ENCODE data around the gene C6orf52.
"Not testable (repeated sequence)": the region's sequence is repeated elsewhere in the genome, so short reads cannot be mapped to it uniquely, and the experiment has no call there.

Gene C6orf52

DNA sequence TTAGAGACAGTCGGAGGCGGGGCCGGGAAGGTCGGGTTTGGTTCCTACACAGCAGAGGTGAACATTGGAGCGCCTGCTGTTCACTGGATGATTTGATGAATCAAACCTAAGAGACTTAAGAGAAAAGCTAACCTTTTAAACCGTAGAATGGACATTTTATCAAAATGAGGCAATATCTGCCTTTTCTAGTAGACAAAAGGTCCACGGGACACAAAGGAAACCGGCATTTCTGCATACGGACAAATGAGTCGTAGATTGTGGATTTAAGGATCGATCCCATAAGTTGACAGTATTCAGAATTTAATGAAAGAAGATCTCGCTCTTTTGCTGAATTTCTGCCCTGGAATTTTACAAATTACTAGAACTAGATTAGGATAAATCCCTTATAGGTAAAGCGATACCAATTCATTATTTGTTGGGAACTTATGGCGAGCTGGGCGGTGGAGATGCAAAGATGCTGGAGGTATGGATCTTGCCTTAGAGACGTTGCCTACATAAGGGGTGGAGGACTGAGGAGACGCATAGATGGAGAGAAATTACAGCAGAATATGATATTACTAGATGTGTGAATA, 756 bp upstream of the C6orf52 start:
- DNase-seq, result no peak

DNA sequence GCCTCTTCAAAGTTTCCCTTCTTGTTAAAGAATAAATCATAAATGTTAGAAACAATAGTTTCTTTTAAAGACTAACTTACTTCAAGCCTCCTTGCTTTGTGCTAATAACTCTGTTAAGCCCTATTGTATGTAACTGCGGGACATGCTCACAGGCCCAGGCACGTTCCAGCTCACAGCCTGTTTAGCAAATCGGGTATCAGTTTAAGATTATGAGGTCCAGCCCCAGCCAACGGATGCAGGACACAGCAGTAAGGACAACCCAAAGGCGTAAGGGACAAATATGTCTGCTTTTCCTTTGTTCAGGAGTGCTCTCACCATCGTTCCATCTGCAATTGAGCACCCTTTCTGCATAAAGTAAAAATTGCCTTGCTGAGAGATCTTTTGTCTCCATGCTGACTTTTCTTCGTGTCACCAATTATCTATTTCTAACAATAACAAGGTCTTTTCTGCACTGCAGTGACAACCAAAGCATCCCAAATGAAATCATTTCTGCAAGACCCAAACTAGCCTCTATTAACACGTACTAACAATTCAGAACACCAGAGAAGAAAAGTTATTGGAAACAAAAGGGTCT, 1.4 kb downstream of the C6orf52 start:
- no peak for DNase-seq

DNA sequence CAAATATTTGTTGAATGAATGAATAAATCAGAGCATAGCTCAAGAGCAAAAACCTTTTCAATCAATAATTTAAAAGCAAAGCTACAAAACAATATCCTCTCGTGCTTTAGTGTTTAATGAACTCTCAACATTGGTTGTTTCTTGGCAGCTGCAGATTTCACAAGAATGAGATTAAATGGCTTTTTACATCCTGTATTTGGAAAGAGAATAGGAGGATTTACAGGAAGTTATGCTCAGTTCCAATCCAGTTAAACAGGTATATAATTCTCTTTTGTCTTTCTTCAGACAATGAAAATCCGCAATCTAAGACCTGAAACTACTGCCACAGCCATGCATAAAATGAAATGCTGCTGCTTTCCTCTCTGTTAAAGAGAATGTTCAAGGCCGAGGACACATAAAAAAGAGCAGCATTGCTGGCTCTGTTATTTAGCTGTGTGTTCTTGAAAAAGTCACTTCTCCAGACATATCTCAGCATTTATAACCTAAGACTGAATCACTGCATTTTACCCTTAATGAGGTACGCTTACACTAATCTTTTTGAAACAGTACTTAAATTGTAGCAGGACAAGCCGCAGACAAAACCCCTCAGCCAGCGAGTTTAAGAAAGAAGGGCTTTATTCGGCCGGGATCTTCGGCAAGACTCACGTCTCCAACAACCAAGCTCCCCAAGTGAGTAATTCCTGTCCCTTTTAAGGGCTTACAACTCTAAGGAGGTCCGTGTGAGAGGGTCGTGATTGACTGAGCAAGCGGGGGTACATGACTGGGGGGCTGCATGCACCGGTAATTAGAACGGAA, 3.6 kb downstream of the C6orf52 start:
- DNase-seq, result no peak

DNA sequence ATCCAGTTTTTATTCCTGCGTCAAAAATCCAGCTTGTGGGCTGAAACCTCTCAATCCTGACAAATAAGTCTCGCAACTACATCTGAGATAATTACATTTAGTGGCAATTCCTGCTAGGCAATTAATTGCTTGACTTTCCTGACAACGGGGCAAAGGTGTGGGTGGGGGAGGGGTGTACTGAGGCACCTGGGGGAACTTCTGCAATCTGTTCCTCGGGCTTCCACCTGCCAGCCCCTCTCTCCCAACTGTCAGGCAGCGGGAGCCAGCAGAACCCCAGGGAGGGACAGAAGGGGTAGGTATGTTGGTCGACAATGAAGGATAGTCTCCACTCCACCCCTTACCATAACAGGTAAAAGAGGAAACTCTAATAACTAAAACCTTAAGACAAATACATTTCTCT, 6.8 kb downstream of the C6orf52 start:
- no peak for DNase-seq

DNA sequence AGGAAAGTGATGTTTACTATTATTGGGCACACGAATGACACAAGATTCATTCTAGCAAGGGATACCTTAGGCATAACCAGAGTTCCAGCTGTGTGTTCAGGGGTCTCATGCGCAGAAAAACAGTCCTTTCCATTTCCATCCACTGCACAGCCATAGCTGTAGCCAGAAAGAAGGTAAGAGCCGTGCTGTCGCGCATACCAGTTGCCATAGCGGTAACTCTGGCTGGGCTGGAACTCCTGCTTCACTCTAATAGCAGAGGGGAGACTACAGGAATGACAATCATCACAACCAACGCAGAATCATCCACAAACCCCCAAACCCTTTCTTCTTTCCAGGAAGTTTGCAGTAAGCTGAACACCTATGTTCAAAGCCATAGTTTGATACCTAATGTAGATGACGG, 7.5 kb downstream of the C6orf52 start:
- DNase-seq, result no peak

- no peak for DNase-seq
Measured at GRCh38 chr6:10685092-10685915, 9.1 kb downstream of the C6orf52 start.

GRCh38 chr6:10684618-10685017, 9.8 kb downstream of the C6orf52 start:
- no peak for DNase-seq

DNA sequence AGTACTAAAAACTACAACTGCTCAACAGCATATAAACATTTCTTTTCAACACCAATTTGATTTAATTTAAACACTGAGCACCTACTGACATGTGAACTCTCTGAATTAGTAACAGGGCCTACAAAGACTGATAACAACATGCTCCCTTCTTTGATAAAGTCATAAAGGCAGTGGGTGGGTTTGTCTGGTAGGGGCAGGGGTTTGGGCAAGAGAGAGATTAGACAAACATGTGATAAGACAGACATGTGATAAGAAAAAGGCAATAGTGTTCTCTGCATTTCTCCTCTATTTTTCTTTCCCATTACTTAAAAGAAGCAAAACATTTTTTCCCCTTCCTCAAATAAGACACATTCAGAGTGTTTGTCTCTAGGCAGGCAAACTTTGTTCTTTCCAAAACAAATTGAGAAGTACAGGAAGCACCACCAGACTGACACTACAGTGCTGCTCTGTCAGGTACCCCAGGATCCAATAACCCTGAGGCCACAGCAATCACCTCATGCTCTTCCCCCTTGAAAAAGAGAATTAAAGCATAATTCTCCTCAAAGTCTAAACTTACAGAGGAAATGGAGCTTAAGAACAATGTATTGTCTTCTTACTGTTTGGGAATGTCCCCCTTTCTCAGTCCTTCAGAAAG, 11.9 kb downstream of the C6orf52 start:
- no peak for DNase-seq

DNA sequence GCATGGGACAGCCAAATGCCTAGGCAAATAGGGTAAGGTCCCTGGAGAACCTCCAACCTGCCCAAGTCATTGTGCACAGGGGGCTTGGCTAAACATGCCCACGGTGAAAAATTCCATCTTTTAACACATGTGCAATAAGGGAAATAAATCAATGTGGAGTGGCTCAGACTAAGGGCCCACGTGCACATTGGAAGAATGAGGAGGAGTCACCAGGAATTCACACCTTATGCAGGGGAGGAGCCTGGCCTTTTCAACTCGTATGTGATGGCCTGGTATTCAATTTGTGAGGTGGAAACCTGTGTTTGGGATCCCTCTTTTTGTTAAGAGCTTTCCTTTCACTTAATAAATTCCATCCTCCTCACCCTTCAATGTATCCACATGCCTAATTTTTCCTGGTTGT, 12.6 kb downstream of the C6orf52 start:
- DNase-seq, result no peak

- DNase-seq, result no peak
Measured at GRCh38 chr6:10678456-10678855, 16.0 kb downstream of the C6orf52 start.

GRCh38 chr6:10676403-10676802, 18.0 kb downstream of the C6orf52 start:
- DNase-seq, result no peak

DNA sequence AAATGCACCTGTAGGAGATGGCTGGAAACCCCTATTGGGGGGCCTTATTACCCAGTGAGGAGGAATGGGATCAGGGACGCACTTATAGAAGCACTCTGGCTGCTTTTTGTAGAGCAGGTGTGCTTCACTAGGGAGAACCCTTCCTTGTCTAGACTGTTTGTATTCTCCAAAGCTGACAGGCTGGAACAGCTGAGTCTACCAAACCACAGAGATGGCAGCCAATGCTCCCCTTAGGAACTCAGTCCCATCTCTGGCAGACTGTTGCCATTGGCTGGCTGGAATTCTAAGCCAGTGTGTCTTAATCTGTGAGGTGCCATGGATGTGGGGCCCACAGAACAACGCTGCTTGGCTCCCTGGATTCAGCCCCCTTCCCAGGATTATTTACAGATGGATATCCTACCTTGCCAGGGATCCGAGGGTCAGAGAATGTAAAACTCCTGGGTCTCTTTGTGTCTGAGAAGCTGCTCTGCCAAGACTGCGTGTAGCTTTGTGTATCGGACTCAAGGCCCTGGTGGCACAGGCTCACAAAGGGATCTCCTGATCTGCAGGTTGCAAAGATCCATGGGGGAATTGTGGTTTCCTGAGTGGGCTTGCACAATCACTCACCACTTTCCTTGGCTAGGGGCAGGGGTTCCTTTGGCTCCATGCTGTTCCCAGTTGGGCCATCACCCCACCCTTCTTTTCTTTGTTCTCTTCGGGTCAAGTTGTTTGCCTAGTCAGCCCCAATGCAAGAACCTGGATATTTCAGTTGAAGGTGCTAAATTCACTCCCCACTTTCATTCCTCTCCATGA, 26.1 kb downstream of the C6orf52 start:
- DNase-seq, result no peak

- not testable (repeated sequence) for DNase-seq
Measured at GRCh38 chr6:10665595-10665994, 28.8 kb downstream of the C6orf52 start.

DNA sequence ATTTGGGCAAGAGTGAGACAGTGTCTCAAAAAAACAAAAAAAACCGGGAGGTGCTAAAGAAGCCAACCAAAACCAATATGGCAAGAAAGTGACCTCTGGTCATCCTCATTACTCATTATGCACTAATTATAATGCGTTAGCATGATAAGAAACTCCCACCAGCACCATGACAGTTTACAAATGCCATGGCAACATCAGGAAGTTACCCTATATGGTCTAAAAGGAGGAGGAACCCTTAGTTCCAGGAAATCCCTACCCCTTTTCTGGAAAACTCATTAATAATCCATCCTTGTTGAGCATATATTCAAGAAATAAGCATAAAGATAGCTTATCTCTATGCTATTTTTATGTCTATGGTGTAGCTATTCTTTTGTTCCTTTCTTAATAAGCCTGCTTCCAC, 31.7 kb downstream of the C6orf52 start:
- no peak for DNase-seq

DNA sequence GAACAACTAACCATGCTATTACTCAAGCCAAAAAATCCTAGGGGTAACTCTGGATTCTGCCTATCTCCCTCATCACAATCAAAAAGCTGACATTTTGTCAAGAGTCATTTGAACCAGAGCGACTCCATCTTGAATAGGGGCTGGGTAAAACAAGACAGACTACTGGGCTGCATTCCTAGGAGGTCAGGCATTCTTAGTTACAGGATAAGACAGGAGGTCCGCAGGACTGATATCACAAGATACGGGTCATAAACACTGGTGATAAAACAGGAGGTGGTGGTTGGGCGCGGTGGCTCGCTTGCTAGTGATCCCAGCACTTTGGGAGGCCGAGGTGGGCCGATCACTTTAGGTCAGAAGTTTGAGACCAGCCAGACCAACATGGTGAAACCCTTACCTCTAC, 32.2 kb downstream of the C6orf52 start:
- DNase-seq, result no peak

GRCh38 chr6:10660431-10661191, 33.8 kb downstream of the C6orf52 start:
- not testable (repeated sequence) for DNase-seq

DNA sequence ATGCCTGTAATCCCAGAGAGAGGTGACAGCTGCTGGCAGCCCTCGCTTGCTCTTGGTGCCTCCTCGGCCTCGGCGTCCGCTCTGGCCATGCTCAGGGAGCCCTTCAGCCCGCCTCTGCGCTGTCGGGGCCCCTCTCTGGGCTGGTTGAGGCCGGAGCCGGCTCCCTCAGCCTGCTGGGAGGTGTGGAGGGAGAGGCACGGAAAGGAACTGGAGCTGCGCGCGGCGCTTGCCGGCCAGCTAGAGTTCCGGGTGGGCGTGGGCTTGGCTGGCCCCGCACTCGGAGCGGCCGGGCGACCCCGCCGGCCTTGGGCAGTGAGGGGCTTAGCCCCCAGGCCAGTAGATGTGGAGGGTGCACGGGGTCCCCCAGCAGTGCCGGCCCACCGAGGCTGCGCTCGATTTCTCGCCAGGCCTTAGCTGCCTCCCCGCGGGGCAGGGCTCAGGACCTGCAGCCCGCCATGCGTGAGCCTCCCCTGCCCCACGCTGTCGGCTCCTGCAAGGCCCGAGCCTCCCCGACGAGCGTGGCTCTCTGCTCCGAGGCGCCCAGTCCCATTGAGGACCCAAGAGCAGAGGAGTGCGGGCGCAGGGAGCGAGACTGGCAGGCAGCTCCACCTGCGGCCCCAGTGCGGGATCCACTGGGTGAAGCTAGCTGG, 34.6 kb downstream of the C6orf52 start:
- DNase-seq, result no peak

- DNase-seq, result no peak
Measured at GRCh38 chr6:10658910-10659698, 35.3 kb downstream of the C6orf52 start.

- no peak for DNase-seq
Measured at GRCh38 chr6:10655508-10656055, 38.8 kb downstream of the C6orf52 start.

DNA sequence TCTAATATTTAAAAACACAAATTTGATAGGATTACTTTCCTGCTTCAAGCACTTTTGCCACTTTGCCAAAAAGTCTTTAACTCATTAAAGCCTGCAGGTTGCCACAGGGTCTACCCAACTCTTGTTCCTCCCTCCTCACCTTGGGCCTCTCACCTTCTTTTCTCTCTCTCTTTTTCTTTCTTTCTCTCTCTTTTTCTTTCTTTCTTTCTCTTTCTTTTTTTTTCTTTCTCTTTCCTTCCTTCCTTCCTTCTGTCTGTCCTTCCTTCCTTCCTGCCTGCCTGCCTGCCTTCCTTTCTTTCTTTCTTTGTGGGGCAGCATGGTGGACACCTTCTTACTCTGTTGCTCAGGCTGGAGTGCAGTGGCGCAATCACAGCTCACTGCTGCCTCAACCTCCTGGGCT, 50.2 kb downstream of the C6orf52 start:
- no peak for DNase-seq

All from effector CD4-positive, alpha-beta T cell (primary cell).